ENCODE data around the gene CCNY. TPM values are rescaled to one million over a fixed set of nuclear protein-coding genes. Genes with fewer than 3 reads are reported as not detected.

Gene CCNY
- total and polyA plus RNA-seq, 8 donors, result 60.9 to 87.6 (median 81.7) TPM

GRCh38 chr10:35326466-35327235 lies 9.7 kb upstream of the CCNY start:
- intact Hi-C loops (cut with DNase I), result no loop called here
- Histone ChIP-seq H3K9me3 (peaks cover 0 to 10% of the 10 kb centered on the region in 2 donors), H3K27ac (no peak overlapping the region), H3K4me3 (no peak overlapping the region), H3K4me1 (peaks cover 0 to 7% of the 10 kb centered on the region in 2 donors), H3K36me3 (no peaks in the 10 kb centered on the region), H3K27me3 (no peaks in the 10 kb centered on the region)
- no peak for ATAC-seq
- no peak for TF ChIP-seq CTCF (IDR thresholded peaks at IDR 0.05)
- DNase-seq, result no peak

GRCh38 chr10:35327790-35328403 lies 8.4 kb upstream of the CCNY start:
- no peaks in the 10 kb centered on the region for H3K36me3 ChIP-seq
- H3K9me3 ChIP-seq, result peaks cover 0 to 4% of the 10 kb centered on the region in 2 donors
- intact Hi-C loops (cut with DNase I), result no loop called here
- peaks cover 7 to 11% of the 10 kb centered on the region in 2 donors for H3K4me1 ChIP-seq
- no peaks in the 10 kb centered on the region for H3K27me3 ChIP-seq
- no peak for TF ChIP-seq CTCF (IDR thresholded peaks at IDR 0.05)
- H3K27ac ChIP-seq, result no peak overlapping the region
- ATAC-seq, result no peak
- no peak for DNase-seq
- no peak overlapping the region for H3K4me3 ChIP-seq

GRCh38 chr10:35328404-35329037 lies 7.8 kb upstream of the CCNY start:
- H3K36me3 ChIP-seq, result no peaks in the 10 kb centered on the region
- H3K27ac ChIP-seq, result no peak overlapping the region
- H3K4me3 ChIP-seq, result no peak overlapping the region
- TF ChIP-seq CTCF (IDR thresholded peaks at IDR 0.05), result no peak
- no peak for DNase-seq
- no peaks in the 10 kb centered on the region for H3K9me3 ChIP-seq
- intact Hi-C loops (cut with DNase I), result no loop called here
- H3K4me1 ChIP-seq, result peaks cover 7 to 18% of the 10 kb centered on the region in 2 donors
- no peak for ATAC-seq
- H3K27me3 ChIP-seq, result no peaks in the 10 kb centered on the region

GRCh38 chr10:35329520-35329919 lies 6.8 kb upstream of the CCNY start:
- H3K4me3 ChIP-seq, result no peak overlapping the region
- DNase-seq, result no peak
- ATAC-seq, result no peak
- no peaks in the 10 kb centered on the region for H3K27me3 ChIP-seq
- H3K36me3 ChIP-seq, result no peaks in the 10 kb centered on the region
- H3K4me1 ChIP-seq, result peaks cover 7 to 26% of the 10 kb centered on the region in 2 donors
- intact Hi-C loops (cut with DNase I), result no loop called here
- no peaks in the 10 kb centered on the region for H3K9me3 ChIP-seq
- no peak for TF ChIP-seq CTCF (IDR thresholded peaks at IDR 0.05)
- no peak overlapping the region for H3K27ac ChIP-seq
